ENCODE measurements around the gene SEMA5A. TPM values are rescaled to one million over a fixed set of nuclear protein-coding genes. Genes with fewer than 3 reads are reported as not detected.

SEMA5A gene
- total RNA-seq, 1 donor = 42.3 TPM

DNA sequence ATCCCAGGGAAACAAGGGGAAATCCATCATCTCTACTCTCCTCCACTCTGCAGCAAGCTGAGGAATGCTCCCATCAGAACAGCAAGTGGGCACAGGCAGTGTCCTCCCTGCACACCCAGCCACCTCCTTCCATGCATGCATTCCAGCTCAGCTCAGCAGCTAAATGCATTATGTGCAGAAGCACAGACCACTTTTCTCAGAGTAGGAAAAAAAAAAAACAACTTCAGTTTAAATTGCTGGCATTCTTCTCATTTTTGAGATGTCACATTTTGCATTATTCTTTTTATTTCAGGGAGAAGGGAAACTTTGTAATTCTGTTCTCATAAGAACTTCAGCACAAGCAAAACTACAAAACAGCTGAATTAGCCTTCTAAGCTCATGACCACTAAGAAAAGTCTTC is 312.2 kb downstream of the SEMA5A start:
- Histone ChIP-seq H3K27me3 (ENCODE audit: insufficient read depth, low read length) (no peaks in the 10 kb centered on the region), H3K9me3 (ENCODE audit: low read depth, low read length) (no peaks in the 10 kb centered on the region), H3K36me3 (ENCODE audit: insufficient read depth, low read length) (no peaks in the 10 kb centered on the region), H3K4me1 (ENCODE audit: insufficient read depth, low read length) (peaks cover 8% of the 10 kb centered on the region), H3K27ac (ENCODE audit: low read depth, low read length) (no peak overlapping the region), H3K4me2 (ENCODE audit: insufficient read depth, low read length) (no peak overlapping the region), H2AFZ (ENCODE audit: low read length) (no peak overlapping the region), H3K4me3 (ENCODE audit: insufficient read depth, low read length) (no peak overlapping the region), H4K20me1 (ENCODE audit: insufficient read depth, low read length) (no peaks in the 10 kb centered on the region), H3K79me2 (ENCODE audit: insufficient read depth, low read length) (no peaks in the 10 kb centered on the region)
- no peak for DNase-seq (ENCODE audit: insufficient read length, low spot score, missing footprints)
- TF ChIP-seq CTCF (IDR thresholded peaks at IDR 0.05; ENCODE audit: extremely low read depth, low read depth, low read length) = no peak

DNA sequence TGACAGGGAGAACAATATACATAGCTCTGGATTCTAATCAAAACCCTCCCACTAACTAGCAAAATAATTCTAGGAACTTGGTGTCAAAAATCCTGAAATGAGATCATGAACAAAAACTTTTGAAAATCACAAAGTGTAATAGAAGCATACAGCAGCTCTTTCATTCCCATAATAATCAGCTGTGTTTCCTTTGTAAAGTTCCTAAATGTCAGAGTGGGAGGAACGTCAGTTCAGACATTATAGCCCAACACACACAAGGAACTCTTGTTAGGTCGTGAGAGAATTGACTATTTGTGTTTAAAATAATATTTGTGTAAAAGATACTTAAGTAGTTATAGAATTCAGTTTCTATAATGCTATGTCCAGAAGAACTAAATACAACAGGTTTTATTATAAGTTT is 312.8 kb downstream of the SEMA5A start:
- Histone ChIP-seq H3K36me3 (ENCODE audit: insufficient read depth, low read length) (peaks cover 4% of the 10 kb centered on the region), H3K4me2 (ENCODE audit: insufficient read depth, low read length) (no peak overlapping the region), H3K79me2 (ENCODE audit: insufficient read depth, low read length) (no peaks in the 10 kb centered on the region), H3K27ac (ENCODE audit: low read depth, low read length) (no peak overlapping the region), H2AFZ (ENCODE audit: low read length) (no peak overlapping the region), H3K9me3 (ENCODE audit: low read depth, low read length) (no peaks in the 10 kb centered on the region), H3K4me3 (ENCODE audit: insufficient read depth, low read length) (no peak overlapping the region), H3K27me3 (ENCODE audit: insufficient read depth, low read length) (no peaks in the 10 kb centered on the region), H3K4me1 (ENCODE audit: insufficient read depth, low read length) (peaks cover 8% of the 10 kb centered on the region), H4K20me1 (ENCODE audit: insufficient read depth, low read length) (no peaks in the 10 kb centered on the region)
- TF ChIP-seq CTCF (IDR thresholded peaks at IDR 0.05; ENCODE audit: extremely low read depth, low read depth, low read length) = no peak
- no peak for DNase-seq (ENCODE audit: insufficient read length, low spot score, missing footprints)

- Histone ChIP-seq H3K36me3 (ENCODE audit: insufficient read depth, low read length) (peaks cover 4% of the 10 kb centered on the region), H3K27me3 (ENCODE audit: insufficient read depth, low read length) (no peaks in the 10 kb centered on the region), H4K20me1 (ENCODE audit: insufficient read depth, low read length) (no peaks in the 10 kb centered on the region), H3K4me3 (ENCODE audit: insufficient read depth, low read length) (no peak overlapping the region), H3K4me2 (ENCODE audit: insufficient read depth, low read length) (no peak overlapping the region), H3K4me1 (ENCODE audit: insufficient read depth, low read length) (peaks cover 8% of the 10 kb centered on the region), H2AFZ (ENCODE audit: low read length) (no peak overlapping the region), H3K9me3 (ENCODE audit: low read depth, low read length) (no peaks in the 10 kb centered on the region), H3K27ac (ENCODE audit: low read depth, low read length) (no peak overlapping the region), H3K79me2 (ENCODE audit: insufficient read depth, low read length) (no peaks in the 10 kb centered on the region)
- no peak for TF ChIP-seq CTCF (IDR thresholded peaks at IDR 0.05; ENCODE audit: extremely low read depth, low read depth, low read length)
- no peak for DNase-seq (ENCODE audit: insufficient read length, low spot score, missing footprints)
Observed at GRCh38 chr5:9231842-9232241, 314.0 kb downstream of the SEMA5A start.

DNA sequence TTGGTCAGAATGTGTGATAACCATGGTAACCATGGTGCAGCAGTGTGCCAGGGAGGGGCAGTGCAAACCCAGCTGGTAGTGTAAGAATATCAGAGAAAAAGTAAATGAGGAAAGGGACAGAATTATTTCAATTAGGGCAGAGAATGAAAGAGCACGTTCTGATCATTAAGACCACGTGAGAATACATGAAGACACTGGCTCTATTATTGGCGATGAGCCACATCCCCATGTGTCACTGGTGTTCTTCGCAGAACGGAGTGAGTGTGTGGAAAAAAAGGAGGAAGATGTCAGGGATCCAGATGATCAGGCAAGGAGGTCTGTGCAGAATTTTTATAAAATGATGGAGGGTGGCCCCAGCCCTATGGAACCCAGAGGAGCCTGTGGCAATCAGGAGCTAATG is 315.5 kb downstream of the SEMA5A start:
- Histone ChIP-seq H3K4me3 (ENCODE audit: insufficient read depth, low read length) (no peak overlapping the region), H3K4me2 (ENCODE audit: insufficient read depth, low read length) (no peak overlapping the region), H3K4me1 (ENCODE audit: insufficient read depth, low read length) (peaks cover 8% of the 10 kb centered on the region), H2AFZ (ENCODE audit: low read length) (no peak overlapping the region), H3K36me3 (ENCODE audit: insufficient read depth, low read length) (peaks cover 4% of the 10 kb centered on the region), H3K27me3 (ENCODE audit: insufficient read depth, low read length) (no peaks in the 10 kb centered on the region), H4K20me1 (ENCODE audit: insufficient read depth, low read length) (no peaks in the 10 kb centered on the region), H3K9me3 (ENCODE audit: low read depth, low read length) (no peaks in the 10 kb centered on the region), H3K79me2 (ENCODE audit: insufficient read depth, low read length) (no peaks in the 10 kb centered on the region), H3K27ac (ENCODE audit: low read depth, low read length) (no peak overlapping the region)
- TF ChIP-seq CTCF (IDR thresholded peaks at IDR 0.05; ENCODE audit: extremely low read depth, low read depth, low read length) = no peak
- no peak for DNase-seq (ENCODE audit: insufficient read length, low spot score, missing footprints)

Measured in osteoblast (primary cell).